ENCODE results near the gene ANK2. TPM values are rescaled to one million over a fixed set of nuclear protein-coding genes. Genes with fewer than 3 reads are reported as not detected.

The ANK2 gene
- total RNA-seq, 2 donors from 2014 or later = 70.0 to 124 TPM

GRCh38 chr4:113288696-113289095 is 239.2 kb downstream of the ANK2 start:
- peaks cover 33% of the 10 kb centered on the region for H3K4me1 Mint-ChIP-seq
- Histone ChIP-seq H3K4me3 (ENCODE audit: low read length) (no peak overlapping the region), H3K9me3 (ENCODE audit: control insufficient read depth, low read length) (no peaks in the 10 kb centered on the region), H3K27ac (ENCODE audit: low read depth, low read length) (no peak overlapping the region), H3K4me1 (ENCODE audit: control insufficient read depth, insufficient read depth, low read length) (peaks cover 13% of the 10 kb centered on the region), H3K36me3 (ENCODE audit: control insufficient read depth, insufficient read depth, low read length) (peaks cover 75% of the 10 kb centered on the region), H3K27me3 (ENCODE audit: control insufficient read depth, insufficient read depth, low read length, poor library complexity, severe bottlenecking) (no peaks in the 10 kb centered on the region), H3K9ac (ENCODE audit: extremely low read depth, low read length, poor library complexity, severe bottlenecking) (no peak overlapping the region)
- no peak overlapping the region for H3K4me3 Mint-ChIP-seq
- peaks cover 45% of the 10 kb centered on the region for H3K36me3 Mint-ChIP-seq (ENCODE audit: low read depth)
- DNase-seq = no peak
- H3K27me3 Mint-ChIP-seq (ENCODE audit: insufficient read depth) = no peaks in the 10 kb centered on the region
- WGBS, 2 experiments (ENCODE audit: insufficient coverage in 1 of 2, insufficient read length in 1 of 2) = 85 to 95% methylated on average over 3 to 4 of the region's 4 CpGs
- H3K9me3 Mint-ChIP-seq = no peaks in the 10 kb centered on the region
- no peak overlapping the region for H3K27ac Mint-ChIP-seq
- TF ChIP-seq, protein P1, sequence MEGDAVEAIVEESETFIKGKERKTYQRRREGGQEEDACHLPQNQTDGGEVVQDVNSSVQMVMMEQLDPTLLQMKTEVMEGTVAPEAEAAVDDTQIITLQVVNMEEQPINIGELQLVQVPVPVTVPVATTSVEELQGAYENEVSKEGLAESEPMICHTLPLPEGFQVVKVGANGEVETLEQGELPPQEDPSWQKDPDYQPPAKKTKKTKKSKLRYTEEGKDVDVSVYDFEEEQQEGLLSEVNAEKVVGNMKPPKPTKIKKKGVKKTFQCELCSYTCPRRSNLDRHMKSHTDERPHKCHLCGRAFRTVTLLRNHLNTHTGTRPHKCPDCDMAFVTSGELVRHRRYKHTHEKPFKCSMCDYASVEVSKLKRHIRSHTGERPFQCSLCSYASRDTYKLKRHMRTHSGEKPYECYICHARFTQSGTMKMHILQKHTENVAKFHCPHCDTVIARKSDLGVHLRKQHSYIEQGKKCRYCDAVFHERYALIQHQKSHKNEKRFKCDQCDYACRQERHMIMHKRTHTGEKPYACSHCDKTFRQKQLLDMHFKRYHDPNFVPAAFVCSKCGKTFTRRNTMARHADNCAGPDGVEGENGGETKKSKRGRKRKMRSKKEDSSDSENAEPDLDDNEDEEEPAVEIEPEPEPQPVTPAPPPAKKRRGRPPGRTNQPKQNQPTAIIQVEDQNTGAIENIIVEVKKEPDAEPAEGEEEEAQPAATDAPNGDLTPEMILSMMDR (conservative IDR thresholded peaks at IDR 0.05) = no peak

DNA sequence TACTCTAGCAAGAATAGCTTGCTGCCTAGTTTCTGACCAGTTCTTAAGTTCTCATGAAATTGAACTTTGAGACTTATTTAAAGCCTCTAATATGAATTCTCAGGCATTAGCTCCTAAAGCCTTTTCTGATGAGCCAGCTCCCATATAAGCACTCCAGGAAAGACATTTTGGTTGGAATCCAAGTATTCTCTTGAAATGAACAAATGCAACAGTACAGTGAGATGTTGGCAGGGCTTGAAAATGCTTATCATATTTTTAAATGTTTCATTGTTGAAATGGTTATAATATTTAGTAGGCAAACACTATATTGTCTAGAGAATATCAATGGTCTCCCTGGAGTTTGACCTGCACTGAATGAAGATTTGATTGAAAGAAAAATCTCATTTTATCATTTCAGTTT is 240.3 kb downstream of the ANK2 start:
- Mint-ChIP-seq H3K36me3 (ENCODE audit: low read depth) (peaks cover 47% of the 10 kb centered on the region), H3K27me3 (ENCODE audit: insufficient read depth) (no peaks in the 10 kb centered on the region), H3K4me1 (peaks cover 33% of the 10 kb centered on the region), H3K27ac (no peak overlapping the region), H3K4me3 (no peak overlapping the region), H3K9me3 (no peaks in the 10 kb centered on the region)
- H3K9ac ChIP-seq (ENCODE audit: extremely low read depth, low read length, poor library complexity, severe bottlenecking) = no peak overlapping the region
- H3K9me3 ChIP-seq (ENCODE audit: control insufficient read depth, low read length) = no peaks in the 10 kb centered on the region
- no peak overlapping the region for H3K4me3 ChIP-seq (ENCODE audit: low read length)
- H3K27ac ChIP-seq (ENCODE audit: low read depth, low read length) = no peak overlapping the region
- TF ChIP-seq, protein P1 (conservative IDR thresholded peaks at IDR 0.05) = no peak
- no peak for DNase-seq
- H3K4me1 ChIP-seq (ENCODE audit: control insufficient read depth, insufficient read depth, low read length) = peaks cover 13% of the 10 kb centered on the region
- no peaks in the 10 kb centered on the region for H3K27me3 ChIP-seq (ENCODE audit: control insufficient read depth, insufficient read depth, low read length, poor library complexity, severe bottlenecking)
- H3K36me3 ChIP-seq (ENCODE audit: control insufficient read depth, insufficient read depth, low read length) = peaks cover 75% of the 10 kb centered on the region

- 81 to 100% methylated on average over 1 of the region's 2 CpGs for WGBS, 2 experiments (ENCODE audit: insufficient coverage in 1 of 2, insufficient read length in 1 of 2)
- H3K27me3 Mint-ChIP-seq (ENCODE audit: insufficient read depth) = no peaks in the 10 kb centered on the region
- no peaks in the 10 kb centered on the region for H3K9me3 Mint-ChIP-seq
- Histone ChIP-seq H3K27me3 (ENCODE audit: control insufficient read depth, insufficient read depth, low read length, poor library complexity, severe bottlenecking) (no peaks in the 10 kb centered on the region), H3K9me3 (ENCODE audit: control insufficient read depth, low read length) (no peaks in the 10 kb centered on the region), H3K27ac (ENCODE audit: low read depth, low read length) (no peak overlapping the region), H3K36me3 (ENCODE audit: control insufficient read depth, insufficient read depth, low read length) (peaks cover 75% of the 10 kb centered on the region), H3K4me3 (ENCODE audit: low read length) (no peak overlapping the region), H3K9ac (ENCODE audit: extremely low read depth, low read length, poor library complexity, severe bottlenecking) (no peak overlapping the region), H3K4me1 (ENCODE audit: control insufficient read depth, insufficient read depth, low read length) (peaks cover 13% of the 10 kb centered on the region)
- no peak for DNase-seq
- H3K36me3 Mint-ChIP-seq (ENCODE audit: low read depth) = peaks cover 46% of the 10 kb centered on the region
- TF ChIP-seq, protein P1 (conservative IDR thresholded peaks at IDR 0.05) = no peak
- no peak overlapping the region for H3K4me3 Mint-ChIP-seq
- peaks cover 33% of the 10 kb centered on the region for H3K4me1 Mint-ChIP-seq
- no peak overlapping the region for H3K27ac Mint-ChIP-seq
Measured at GRCh38 chr4:113290666-113291065, 241.2 kb downstream of the ANK2 start.

Measured in endodermal cell (in vitro differentiated cells).